K562 (cell line): ENCODE results near the gene DOK1. TPM values are rescaled to one million over a fixed set of nuclear protein-coding genes. Genes with fewer than 3 reads are reported as not detected.

Experiments
- ATAC-seq: fragments of 200-7000 bp; cut with Tn5 transposase; 3 replicates; pipeline ENCODE4 v1.9.1; 2020; ENCODE audit warnings: moderate library complexity
- BruUV-seq: library from RNA; stranded (reverse); fragments of 400-500 nt; replicated peaks from 2 replicates; lab custom pipeline; 2021; lab: Mats Ljungman, UMichigan
- CTCF ChIA-PET: fragments of 300-600 bp; formaldehyde crosslinking; extraction: SDS; loops from one replicate; lab custom pipeline; 2021; ENCODE audit warnings: low intra/inter-chr PET ratio; lab: Yijun Ruan, JAX
- POLR2A ChIA-PET: fragments of 300-600, 350-650 bp; sonication (Branson Sonifier 250); formaldehyde crosslinking; extraction: SDS; loops from one replicate; lab custom pipeline; 2021; ENCODE audit warnings: antibody characterized with exemption, inconsistent platforms; lab: Yijun Ruan, JAX
- DNase-seq, 4 experiments: peaks; one replicate each; pipeline versions ENCODE4 v3.0.0 to v3.0.0-alpha.2; 2011 to 2018; ENCODE audit warnings: low spot score in 3 of 4, mixed read lengths in 3 of 4; ENCODE audit errors: extremely low read depth in 1 of 4
- FAIRE-seq: peaks from 2 replicates; lab custom pipeline; 2011; peaks lifted over from hg19 to GRCh38; lab: Jason Lieb, UNC
- H2AFZ ChIP-seq: 2 replicates; pipeline ENCODE4 v1.6.0; 2011; ENCODE audit warnings: low read depth, low read length, control low read depth, inconsistent platforms
- H3K27ac ChIP-seq: fragments of 200-600 bp; 3 replicates; pipeline ENCODE4 v1.8.0; 2011; ENCODE audit warnings: low read depth, mild to moderate bottlenecking, control low read depth, inconsistent platforms, low read length, moderate library complexity, mixed read lengths; ENCODE audit errors: extremely low read depth
- H3K27me3 ChIP-seq, 2 experiments: fragments of 300-600 bp in 1 of 2; 2 replicates in 1 of 2; 3 replicates in 1 of 2; pipeline versions ENCODE4 v1.6.0 to v1.8.0; 2011; ENCODE audit warnings: inconsistent platforms in 2 of 2, low read length in 2 of 2, mild to moderate bottlenecking in 1 of 2, mixed read lengths in 1 of 2, moderate library complexity in 1 of 2; ENCODE audit not compliant: control insufficient read depth in 2 of 2, insufficient read depth in 2 of 2
- H3K36me3 ChIP-seq: fragments of 300-600 bp; 3 replicates; pipeline ENCODE4 v1.8.0; 2011; ENCODE audit warnings: mild to moderate bottlenecking, low read length, inconsistent platforms; ENCODE audit not compliant: control insufficient read depth, insufficient read depth
- H3K4me1 ChIP-seq, 2 experiments: fragments of 200-600 bp in 1 of 2; replicated peaks in 1 of 2; 2 replicates in 1 of 2; 3 replicates in 1 of 2; pipeline versions ENCODE4 v1.5.1 to v1.8.0; 2011; ENCODE audit warnings: inconsistent platforms in 2 of 2, low read length in 2 of 2, mild to moderate bottlenecking in 1 of 2, mixed read lengths in 1 of 2, moderate library complexity in 1 of 2; ENCODE audit not compliant: control insufficient read depth in 2 of 2, insufficient read depth in 2 of 2
- H3K4me2 ChIP-seq: 2 replicates; pipeline ENCODE4 v1.6.1; 2011; ENCODE audit warnings: low read length, control low read depth, inconsistent platforms, mixed read lengths; ENCODE audit not compliant: insufficient read depth
- H3K4me3 ChIP-seq: fragments of 200-600 bp; sonication (generic), shearing (Covaris generic); 2 replicates; pipeline ENCODE4 v1.5.1; 2016; ENCODE audit warnings: control low read depth, inconsistent platforms
- H3K79me2 ChIP-seq: fragments of 200-600 bp; 3 replicates; pipeline ENCODE4 v1.8.0; 2011; ENCODE audit warnings: low read length, inconsistent platforms; ENCODE audit not compliant: control insufficient read depth, insufficient read depth
- H3K9ac ChIP-seq, 2 experiments: 2 replicates each; pipeline versions ENCODE4 v1.6.0 to v1.6.1; 2011; ENCODE audit warnings: low read depth in 2 of 2, low read length in 2 of 2, control low read depth in 1 of 2, inconsistent platforms in 1 of 2, mild to moderate bottlenecking in 1 of 2, mixed read lengths in 1 of 2; ENCODE audit not compliant: insufficient read depth in 1 of 2
- H3K9me1 ChIP-seq: one replicate; pipeline ENCODE4 v1.6.0; 2011; ENCODE audit warnings: inconsistent platforms, mild to moderate bottlenecking, low read length, moderate library complexity; ENCODE audit not compliant: control insufficient read depth, insufficient read depth
- H3K9me3 ChIP-seq: replicated peaks from 2 replicates; pipeline ENCODE4 v1.5.1; 2011; ENCODE audit warnings: low read depth, low read length, inconsistent platforms; ENCODE audit not compliant: control insufficient read depth, insufficient read depth
- H4K20me1 ChIP-seq: replicated peaks from 2 replicates; pipeline ENCODE4 v1.6.1; 2011; ENCODE audit warnings: low read length, inconsistent platforms, mixed read lengths; ENCODE audit not compliant: control insufficient read depth, insufficient read depth
- BRD4 ChIP-seq: fragments of 200-600 bp; sonication (generic); IDR thresholded peaks from 2 replicates; pipeline ENCODE4 v1.6.1; 2017; ENCODE audit warnings: inconsistent platforms
- C11orf30 ChIP-seq: fragments of 450-650 bp; IDR thresholded peaks from 2 replicates; pipeline ENCODE4 v1.6.1; 2016; ENCODE audit warnings: low read depth, mild to moderate bottlenecking
- CREM ChIP-seq: IDR thresholded peaks from 2 replicates; pipeline ENCODE4 v1.6.1; 2014; ENCODE audit warnings: antibody characterized with exemption, low read depth
- CSDE1 ChIP-seq, 2 experiments: fragments of 450-650 bp; IDR thresholded peaks; 2 replicates each; pipeline ENCODE4 v1.6.1; 2016; ENCODE audit warnings: mild to moderate bottlenecking in 1 of 2
- CXXC5 ChIP-seq: fragments of 250-450 bp; sonication (Bioruptor Pico); IDR thresholded peaks from 2 replicates; pipeline ENCODE4 v1.8.0; 2022; ENCODE audit warnings: inconsistent platforms, mild to moderate bottlenecking, moderate library complexity
- EHMT2 ChIP-seq: fragments of 450-650 bp; IDR thresholded peaks from 2 replicates; pipeline ENCODE4 v1.6.1; 2018; ENCODE audit warnings: antibody characterized with exemption
- KLF1 ChIP-seq: fragments of 450-650 bp; IDR thresholded peaks from 2 replicates; pipeline ENCODE4 v1.6.1; 2016; ENCODE audit warnings: missing genetic modification characterization, missing compliant biosample characterization
- SMARCC2 ChIP-seq: fragments of 450-650 bp; IDR thresholded peaks from 2 replicates; pipeline ENCODE4 v1.6.1; 2017; ENCODE audit warnings: antibody characterized with exemption, moderate library complexity, mild to moderate bottlenecking, low read depth
- TBL1XR1 ChIP-seq, 2 experiments: IDR thresholded peaks; 2 replicates each; pipeline ENCODE4 v1.6.1; 2012; ENCODE audit warnings: improper control_type of control experiment in 2 of 2, low read length in 2 of 2, mild to moderate bottlenecking in 1 of 2
- WHSC1 ChIP-seq: IDR thresholded peaks from one replicate; pipeline ENCODE4 v1.6.1; 2012; ENCODE audit warnings: low read length, control low read depth, inconsistent platforms
- ZC3H8 ChIP-seq: fragments of 450-650 bp; IDR thresholded peaks from 2 replicates; pipeline ENCODE4 v1.6.1; 2017
- ZNF436 ChIP-seq: fragments of 250-450, 450-650 bp; sonication (Bioruptor Pico); formaldehyde crosslinking; IDR thresholded peaks from 2 replicates; pipeline ENCODE4 v1.7.0; 2020; ENCODE audit warnings: mild to moderate bottlenecking
- WGBS: fragments of 100-300 bp; shearing (Covaris generic); methylation state at CpG from one replicate; pipeline ENCODE4 v1.1.6; 2016; ENCODE audit warnings: low coverage, mixed read lengths; ENCODE audit not compliant: insufficient coverage; ENCODE audit errors: missing lambda C conversion rate; 5-methylcytosine and 5-hydroxymethylcytosine counted together
- in situ Hi-C: fragments of 300-500 bp; cut with MboI; formaldehyde crosslinking; loops from 4 replicates; pipeline ENCODE4 v1.15.0; 2018; ENCODE audit warnings: inconsistent platforms, mixed read lengths
- intact Hi-C: fragments of 100-400 bp; cut with micrococcal nuclease; formaldehyde crosslinking; loops from 2 replicates; pipeline ENCODE4 v1.14.2; 2022
- polyA plus RNA-seq, 8 experiments: library from polyadenylated mRNA; depleted of rRNA in 4 of 8; stranded (reverse) in 5 of 8; unstranded in 3 of 8; fragments of >200 nt; fragmentation: Nextera tagmentation in 2 of 8; fragmentation: Illumina TruSeq in 1 of 8; extraction: Ambion mirVana in 2 of 8; extraction: Trizol in 1 of 8; gene quantifications; 2 replicates each; pipeline versions ENCODE4 v1.2.1 to v1.2.3, GENCODE V29; 2011 to 2014; ENCODE audit warnings: inconsistent platforms in 1 of 8, missing spikeins in 1 of 8
- total RNA-seq, 7 experiments: library from RNA; depleted of rRNA in 6 of 7; stranded (reverse); fragments of >200 nt in 6 of 7; fragmentation: Illumina TruSeq in 2 of 7; extraction: Trizol in 2 of 7; gene quantifications; 2 replicates each; pipeline versions ENCODE4 v1.2.1 to v1.2.3, GENCODE V29; 2011 to 2021; ENCODE audit warnings: low replicate concordance in 1 of 7
- TF ChIP-seq, protein P1 (sequence below): fragments of 150-350 bp; IDR thresholded peaks from 2 replicates; pipeline ENCODE4 v1.6.1; 2014; ENCODE audit warnings: low read depth, mild to moderate bottlenecking, low read length, borderline replicate concordance
- TF ChIP-seq, protein P2 (sequence below): fragments of 250-450 bp; sonication (Bioruptor Pico); IDR thresholded peaks from 2 replicates; pipeline ENCODE4 v1.8.0; 2022; ENCODE audit warnings: moderate library complexity, mild to moderate bottlenecking, inconsistent platforms
- TF ChIP-seq, protein P3 (sequence below): fragments of 450-650 bp; IDR thresholded peaks from 2 replicates; pipeline ENCODE4 v1.7.1; 2018; ENCODE audit warnings: mild to moderate bottlenecking, low read depth; ENCODE audit not compliant: partially characterized antibody

DOK1 gene
- total and polyA plus RNA-seq, 9 of the 15 experiments (the other 6 are each of a cell fraction or from before 2014, with no cell fraction given) = 0.59 to 36.4 (median 16.1) TPM

DNA sequence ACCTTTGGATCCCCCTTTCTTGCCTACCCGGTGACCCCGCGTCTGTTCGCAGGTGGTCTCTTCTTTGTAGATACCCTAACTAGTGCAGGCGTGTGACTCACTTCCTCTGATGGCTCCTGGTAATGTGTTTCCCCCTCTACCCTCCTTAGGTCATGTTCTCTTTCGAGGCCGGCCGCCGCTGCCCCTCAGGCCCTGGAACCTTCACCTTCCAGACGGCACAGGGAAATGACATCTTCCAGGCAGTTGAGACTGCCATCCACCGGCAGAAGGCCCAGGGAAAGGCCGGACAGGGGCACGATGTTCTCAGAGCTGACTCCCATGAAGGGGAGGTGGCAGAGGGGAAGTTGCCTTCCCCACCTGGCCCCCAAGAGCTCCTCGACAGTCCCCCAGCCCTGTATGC, 1.6 kb downstream of the DOK1 start:
- ATAC-seq = no peak
- Histone ChIP-seq H3K9ac (peak overlapping the region in 1 of 2 experiments; percentile 99; a peak in 2 of 4 replicates), H3K79me2 (peaks cover 15% of the 10 kb centered on the region; the same call in 2 of the 3 replicates), H3K4me3 (no peak overlapping the region), H3K9me1 (no peaks in the 10 kb centered on the region), H3K9me3 (no peaks in the 10 kb centered on the region), H3K27me3 (peaks cover 0 to 8% of the 10 kb centered on the region in 2 experiments; a peak in 1 of 5 replicates), H4K20me1 (no peaks in the 10 kb centered on the region)
- no peak for FAIRE-seq
- no TSS peak for BruUV-seq
- intact Hi-C loops = no loop called here
- in situ Hi-C loops = no loop called here
- DNase-seq = no peak
- POLR2A ChIA-PET = interaction anchor here (1.1 to 1.2 kb wide), 2 partner anchors 24 to 27 kb away, joined by 3 read pairs; no protein-coding TSS in a partner anchor
- TF ChIP-seq C11orf30 (no peak), TBL1XR1 (IDR thresholded peaks at IDR 0.05; ENCODE audit: low read length in 2 of 2) (no peak), BRD4 (no peak), ZC3H8 (no peak), KLF1 (no peak), ZNF436 (CRISPR knock-in tag) (no peak), CSDE1 (IDR thresholded peaks at IDR 0.05) (no peak), WHSC1 (no peak), EHMT2 (no peak), CREM (no peak), CXXC5 (CRISPR knock-in tag) (no peak), SMARCC2 (no peak)
- TF ChIP-seq, protein P1, sequence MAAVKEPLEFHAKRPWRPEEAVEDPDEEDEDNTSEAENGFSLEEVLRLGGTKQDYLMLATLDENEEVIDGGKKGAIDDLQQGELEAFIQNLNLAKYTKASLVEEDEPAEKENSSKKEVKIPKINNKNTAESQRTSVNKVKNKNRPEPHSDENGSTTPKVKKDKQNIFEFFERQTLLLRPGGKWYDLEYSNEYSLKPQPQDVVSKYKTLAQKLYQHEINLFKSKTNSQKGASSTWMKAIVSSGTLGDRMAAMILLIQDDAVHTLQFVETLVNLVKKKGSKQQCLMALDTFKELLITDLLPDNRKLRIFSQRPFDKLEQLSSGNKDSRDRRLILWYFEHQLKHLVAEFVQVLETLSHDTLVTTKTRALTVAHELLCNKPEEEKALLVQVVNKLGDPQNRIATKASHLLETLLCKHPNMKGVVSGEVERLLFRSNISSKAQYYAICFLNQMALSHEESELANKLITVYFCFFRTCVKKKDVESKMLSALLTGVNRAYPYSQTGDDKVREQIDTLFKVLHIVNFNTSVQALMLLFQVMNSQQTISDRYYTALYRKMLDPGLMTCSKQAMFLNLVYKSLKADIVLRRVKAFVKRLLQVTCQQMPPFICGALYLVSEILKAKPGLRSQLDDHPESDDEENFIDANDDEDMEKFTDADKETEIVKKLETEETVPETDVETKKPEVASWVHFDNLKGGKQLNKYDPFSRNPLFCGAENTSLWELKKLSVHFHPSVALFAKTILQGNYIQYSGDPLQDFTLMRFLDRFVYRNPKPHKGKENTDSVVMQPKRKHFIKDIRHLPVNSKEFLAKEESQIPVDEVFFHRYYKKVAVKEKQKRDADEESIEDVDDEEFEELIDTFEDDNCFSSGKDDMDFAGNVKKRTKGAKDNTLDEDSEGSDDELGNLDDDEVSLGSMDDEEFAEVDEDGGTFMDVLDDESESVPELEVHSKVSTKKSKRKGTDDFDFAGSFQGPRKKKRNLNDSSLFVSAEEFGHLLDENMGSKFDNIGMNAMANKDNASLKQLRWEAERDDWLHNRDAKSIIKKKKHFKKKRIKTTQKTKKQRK = no peak
- TF ChIP-seq, protein P2, sequence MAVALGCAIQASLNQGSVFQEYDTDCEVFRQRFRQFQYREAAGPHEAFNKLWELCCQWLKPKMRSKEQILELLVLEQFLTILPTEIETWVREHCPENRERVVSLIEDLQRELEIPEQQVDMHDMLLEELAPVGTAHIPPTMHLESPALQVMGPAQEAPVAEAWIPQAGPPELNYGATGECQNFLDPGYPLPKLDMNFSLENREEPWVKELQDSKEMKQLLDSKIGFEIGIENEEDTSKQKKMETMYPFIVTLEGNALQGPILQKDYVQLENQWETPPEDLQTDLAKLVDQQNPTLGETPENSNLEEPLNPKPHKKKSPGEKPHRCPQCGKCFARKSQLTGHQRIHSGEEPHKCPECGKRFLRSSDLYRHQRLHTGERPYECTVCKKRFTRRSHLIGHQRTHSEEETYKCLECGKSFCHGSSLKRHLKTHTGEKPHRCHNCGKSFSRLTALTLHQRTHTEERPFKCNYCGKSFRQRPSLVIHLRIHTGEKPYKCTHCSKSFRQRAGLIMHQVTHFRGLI = no peak
- TF ChIP-seq, protein P3, sequence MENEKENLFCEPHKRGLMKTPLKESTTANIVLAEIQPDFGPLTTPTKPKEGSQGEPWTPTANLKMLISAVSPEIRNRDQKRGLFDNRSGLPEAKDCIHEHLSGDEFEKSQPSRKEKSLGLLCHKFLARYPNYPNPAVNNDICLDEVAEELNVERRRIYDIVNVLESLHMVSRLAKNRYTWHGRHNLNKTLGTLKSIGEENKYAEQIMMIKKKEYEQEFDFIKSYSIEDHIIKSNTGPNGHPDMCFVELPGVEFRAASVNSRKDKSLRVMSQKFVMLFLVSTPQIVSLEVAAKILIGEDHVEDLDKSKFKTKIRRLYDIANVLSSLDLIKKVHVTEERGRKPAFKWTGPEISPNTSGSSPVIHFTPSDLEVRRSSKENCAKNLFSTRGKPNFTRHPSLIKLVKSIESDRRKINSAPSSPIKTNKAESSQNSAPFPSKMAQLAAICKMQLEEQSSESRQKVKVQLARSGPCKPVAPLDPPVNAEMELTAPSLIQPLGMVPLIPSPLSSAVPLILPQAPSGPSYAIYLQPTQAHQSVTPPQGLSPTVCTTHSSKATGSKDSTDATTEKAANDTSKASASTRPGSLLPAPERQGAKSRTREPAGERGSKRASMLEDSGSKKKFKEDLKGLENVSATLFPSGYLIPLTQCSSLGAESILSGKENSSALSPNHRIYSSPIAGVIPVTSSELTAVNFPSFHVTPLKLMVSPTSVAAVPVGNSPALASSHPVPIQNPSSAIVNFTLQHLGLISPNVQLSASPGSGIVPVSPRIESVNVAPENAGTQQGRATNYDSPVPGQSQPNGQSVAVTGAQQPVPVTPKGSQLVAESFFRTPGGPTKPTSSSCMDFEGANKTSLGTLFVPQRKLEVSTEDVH = no peak
- TF ChIP-seq, all 486 proteins: peak for 0
- Histone ChIP-seq H3K4me2 (peak overlapping the region; percentile 95; the same call in 1 of the 2 replicates), H3K36me3 (peaks cover 17% of the 10 kb centered on the region; the same call in 1 of the 3 replicates), H2AFZ (no peak overlapping the region), H3K27ac (no peak overlapping the region), H3K4me1 (peaks cover 19 to 54% of the 10 kb centered on the region in 2 experiments)
- WGBS = 88% methylated on average over 12 of the region's 14 CpGs
- CTCF ChIA-PET = no interaction called here
